GM20431 (cell line): ENCODE measurements around the gene INSYN2B.
"Not testable (repeated sequence)": the region's sequence is repeated elsewhere in the genome, so short reads cannot be mapped to it uniquely, and the experiment has no call there.

ENCODE experiments used
- in situ Hi-C: fragments of 300-500 bp; cut with MseI, MboI; formaldehyde crosslinking; loops from one replicate; pipeline ENCODE4 v1.15.0; 2020; ENCODE audit warnings: low sequenced_read_pairs; ENCODE audit not compliant: unreplicated experiment

INSYN2B gene

DNA sequence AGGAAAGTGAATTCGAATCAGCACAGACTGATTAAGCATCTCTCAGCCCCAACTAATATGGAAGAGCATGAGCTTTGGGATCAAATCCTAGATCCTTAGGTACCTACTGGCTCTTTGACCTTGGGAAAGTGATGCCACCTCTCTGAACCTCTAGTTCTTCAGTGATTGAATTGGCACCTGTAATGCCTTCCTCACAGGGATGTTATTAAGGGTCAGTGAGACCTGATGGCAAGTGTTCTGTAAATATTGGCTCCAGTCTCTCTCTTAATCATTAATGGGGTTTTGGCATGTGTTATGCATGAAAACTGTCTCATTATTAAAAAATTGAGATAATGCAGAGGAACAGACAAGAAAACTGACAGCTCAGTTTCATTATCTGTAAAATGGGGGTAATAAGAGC, 115.8 kb downstream of the INSYN2B start:
- in situ Hi-C loops, result no loop called here

DNA sequence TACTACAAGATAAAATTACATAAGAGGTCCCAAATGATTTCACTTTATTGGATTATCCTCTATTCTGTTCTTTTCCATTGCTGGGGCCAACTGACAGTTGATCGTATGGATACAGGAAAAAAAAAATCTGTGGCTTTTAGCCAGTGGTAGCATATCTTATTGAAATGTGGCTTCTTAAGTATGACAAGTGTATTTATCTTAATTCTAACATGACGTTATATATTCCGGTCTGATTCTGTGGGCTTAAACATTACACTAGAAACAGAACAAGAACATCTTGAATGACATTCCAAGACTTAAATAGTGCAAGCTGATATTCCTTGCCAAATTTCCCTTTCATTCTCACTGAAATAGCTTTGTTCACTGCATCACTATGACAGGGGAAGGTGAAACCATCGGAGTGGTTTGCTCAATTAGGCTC, 117.9 kb downstream of the INSYN2B start:
- in situ Hi-C loops, result no loop called here

DNA sequence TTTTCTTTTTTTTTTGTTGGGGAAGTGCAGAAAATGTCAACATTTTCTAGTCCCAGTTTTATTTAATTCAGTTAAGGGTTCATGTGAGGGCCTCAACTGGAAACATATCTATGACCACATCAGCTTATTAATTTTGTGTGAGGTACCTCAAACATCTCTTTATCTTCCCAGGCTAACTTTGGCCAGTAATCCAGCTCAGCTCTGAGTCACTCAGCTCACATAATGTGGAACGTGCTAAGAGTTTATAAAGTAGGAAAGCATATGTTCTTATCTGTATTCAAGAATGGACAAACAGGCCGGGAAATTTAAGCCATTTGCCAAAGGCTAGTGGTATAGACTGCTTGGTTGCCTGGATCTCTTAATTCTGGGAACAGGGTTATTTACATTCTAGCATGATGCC, 118.4 kb downstream of the INSYN2B start:
- in situ Hi-C loops, result no loop called here

DNA sequence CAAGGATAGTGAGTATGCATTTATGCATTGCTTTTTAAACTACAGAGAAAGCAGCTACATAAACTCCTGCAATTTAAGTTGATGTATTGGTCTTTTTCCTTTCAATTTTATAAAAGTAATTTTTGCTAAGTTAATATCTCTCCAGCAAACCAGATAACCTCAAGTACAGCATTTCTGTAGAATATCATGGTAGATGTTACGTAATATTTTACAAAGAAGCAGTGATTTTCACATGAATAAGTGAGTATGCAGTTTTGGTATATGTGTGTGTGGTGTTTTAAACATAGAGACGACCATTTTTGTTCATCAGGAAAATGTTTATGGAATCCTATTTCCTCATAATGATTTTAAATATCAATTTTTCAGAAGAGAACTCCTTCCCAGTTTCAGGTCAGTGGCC, 118.9 kb downstream of the INSYN2B start:
- in situ Hi-C loops, result no loop called here

DNA sequence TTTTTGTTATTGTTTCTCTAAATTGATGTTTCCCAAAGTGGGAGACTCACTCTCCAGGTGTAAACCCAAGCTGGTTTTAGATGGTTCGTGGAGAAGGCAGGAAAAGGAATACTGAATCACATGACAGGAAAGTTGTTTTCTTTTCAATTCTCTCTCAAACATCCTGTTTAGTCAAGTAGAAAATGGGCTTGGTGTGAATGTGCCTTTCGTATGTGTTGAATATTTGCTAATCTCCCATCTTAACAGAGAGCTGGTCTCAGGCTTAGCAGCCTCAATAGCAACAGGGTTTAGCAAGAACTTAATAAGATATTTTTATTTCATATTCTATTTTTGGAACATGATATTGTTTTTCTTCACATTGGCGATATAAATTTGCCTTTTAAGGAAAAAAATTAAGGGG, 119.7 kb downstream of the INSYN2B start:
- in situ Hi-C loops, result no loop called here

DNA sequence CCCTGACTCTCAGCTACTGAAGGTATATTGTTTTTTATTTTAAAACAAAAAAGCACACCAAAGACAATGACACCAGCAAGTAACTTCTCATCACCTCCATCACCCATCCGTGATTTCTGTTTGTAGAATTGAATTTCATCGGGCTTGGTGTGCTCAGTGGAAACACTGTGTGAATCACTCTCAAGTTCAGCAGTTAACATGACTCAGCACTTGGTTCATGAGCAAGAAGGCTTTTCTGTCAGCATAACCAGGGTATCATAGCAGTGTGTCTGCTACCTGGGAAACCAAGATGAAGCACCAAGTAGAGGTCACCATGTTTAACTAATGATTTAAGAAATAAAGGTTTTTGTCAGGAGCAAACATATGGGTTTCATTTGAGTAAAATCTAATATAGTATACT, 123.7 kb downstream of the INSYN2B start:
- in situ Hi-C loops, result no loop called here

DNA sequence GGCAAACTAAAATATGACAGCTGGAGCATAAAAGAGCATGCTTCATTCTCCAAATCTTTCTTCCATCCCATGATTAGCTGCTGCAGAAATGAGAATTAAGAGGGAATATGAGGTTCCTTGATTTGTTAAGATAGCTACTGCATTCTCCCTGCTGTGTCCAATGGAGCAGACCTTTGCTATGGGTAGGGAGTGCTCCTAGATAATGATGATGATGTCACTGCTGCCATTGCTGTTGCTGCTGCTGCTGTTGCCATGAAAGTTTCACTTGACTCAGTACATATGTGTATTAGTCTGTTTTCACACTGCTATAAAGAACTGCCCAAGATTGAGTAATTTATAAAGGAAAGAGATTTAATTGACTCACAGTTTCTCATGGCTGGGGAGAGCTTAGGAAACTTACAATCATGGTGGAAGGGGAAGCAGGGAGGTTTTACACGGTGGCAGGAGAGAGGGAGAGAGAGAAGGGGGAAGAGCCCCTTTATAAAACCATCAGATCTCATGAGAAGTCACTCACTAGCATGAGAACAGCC, 128.9 kb downstream of the INSYN2B start:
- in situ Hi-C loops, result no loop called here

DNA sequence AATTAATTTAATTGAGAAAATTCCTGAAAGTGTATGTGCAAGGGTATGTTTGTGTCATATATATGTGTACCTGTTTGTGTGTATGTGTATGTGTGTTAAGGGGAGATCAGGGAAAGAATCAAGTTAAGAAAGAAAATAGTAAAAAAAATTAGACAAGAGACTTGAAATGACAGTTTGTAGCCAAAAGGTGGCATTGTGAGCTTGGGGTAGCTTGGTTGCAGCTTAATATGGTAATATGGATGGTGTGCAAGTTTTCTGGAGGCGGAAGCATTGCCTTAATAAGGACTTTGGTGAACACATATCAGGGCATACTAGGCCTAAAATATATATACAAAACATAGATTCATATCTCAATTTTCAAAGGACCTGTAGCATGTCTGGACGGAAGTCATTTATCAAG, 129.9 kb downstream of the INSYN2B start:
- in situ Hi-C loops, result no loop called here

DNA sequence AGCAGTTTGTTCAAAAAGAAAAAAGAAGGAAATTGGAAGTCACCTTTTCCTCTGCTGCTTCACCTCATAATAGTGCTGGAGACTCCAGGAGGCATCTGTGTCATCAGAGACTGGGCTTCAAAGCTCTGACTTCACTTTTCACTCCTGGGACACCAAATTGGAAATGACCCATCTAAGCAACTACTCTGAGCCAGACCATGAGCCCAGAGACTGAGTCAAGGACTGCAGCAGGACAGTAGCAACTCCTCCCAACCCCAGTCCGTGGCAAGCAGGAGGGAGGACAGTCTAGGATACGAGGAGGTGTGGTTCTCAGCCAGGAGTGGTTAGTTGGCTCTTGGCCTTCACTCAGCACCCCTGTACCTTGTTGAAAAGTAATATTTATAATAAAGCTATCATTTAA, 131.5 kb downstream of the INSYN2B start:
- in situ Hi-C loops, result no loop called here

DNA sequence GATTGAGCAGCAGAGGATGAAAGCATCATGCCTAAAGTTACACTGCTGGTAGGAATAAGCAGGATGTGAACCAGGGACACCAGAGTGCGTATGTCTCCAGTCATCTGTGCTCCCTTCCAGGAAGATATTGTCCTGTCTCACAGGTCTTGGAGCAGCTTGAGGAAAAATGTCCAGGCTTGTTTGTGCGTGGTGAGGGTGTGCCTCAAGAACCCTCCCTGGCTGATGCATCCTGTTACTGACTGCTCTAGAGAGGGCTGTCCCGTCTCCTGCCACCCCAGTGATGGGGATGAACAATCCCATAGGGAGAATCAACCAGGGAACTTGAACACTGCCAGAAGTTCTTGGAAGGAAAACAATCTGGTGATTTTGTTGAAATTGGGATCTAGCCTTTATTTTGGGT, 132.0 kb downstream of the INSYN2B start:
- in situ Hi-C loops, result no loop called here

DNA sequence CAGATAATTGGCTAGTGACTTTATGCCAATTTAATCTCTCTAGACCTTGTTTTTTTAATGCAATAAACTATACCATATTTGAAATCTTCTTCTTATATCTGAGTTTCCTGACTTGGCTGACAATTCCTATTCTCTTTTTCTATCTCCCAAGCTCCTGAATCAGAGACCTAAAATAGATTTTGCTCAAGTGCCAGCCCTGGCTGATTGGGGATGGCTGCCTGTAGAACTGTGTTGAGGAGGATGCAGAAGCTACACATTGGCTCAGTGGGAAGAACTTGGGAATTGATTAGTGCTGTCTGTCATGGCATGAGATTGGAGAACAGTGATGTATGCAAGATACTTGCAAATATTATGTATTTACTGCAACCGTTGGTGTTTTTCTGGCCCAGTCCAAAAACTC, 132.8 kb downstream of the INSYN2B start:
- in situ Hi-C loops, result no loop called here

DNA sequence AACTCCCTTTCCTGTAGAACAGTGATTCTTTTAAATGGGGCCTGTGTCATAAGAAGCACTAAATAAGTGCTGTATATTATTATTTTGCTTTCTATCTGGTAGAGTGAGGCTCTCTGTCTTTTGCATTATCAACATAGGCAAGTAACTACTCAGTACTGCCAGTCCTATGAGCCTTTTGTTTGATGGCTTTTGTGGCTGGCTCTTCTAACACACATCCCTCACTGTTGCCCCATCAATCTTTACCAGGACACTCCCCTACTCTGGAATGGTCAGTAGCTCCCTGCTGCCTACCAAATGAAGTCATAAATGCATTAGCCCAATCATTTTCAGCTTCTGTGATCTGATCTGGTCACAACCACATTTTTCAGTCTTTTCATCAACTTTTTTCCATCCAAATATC, 137.6 kb downstream of the INSYN2B start:
- in situ Hi-C loops, result no loop called here

DNA sequence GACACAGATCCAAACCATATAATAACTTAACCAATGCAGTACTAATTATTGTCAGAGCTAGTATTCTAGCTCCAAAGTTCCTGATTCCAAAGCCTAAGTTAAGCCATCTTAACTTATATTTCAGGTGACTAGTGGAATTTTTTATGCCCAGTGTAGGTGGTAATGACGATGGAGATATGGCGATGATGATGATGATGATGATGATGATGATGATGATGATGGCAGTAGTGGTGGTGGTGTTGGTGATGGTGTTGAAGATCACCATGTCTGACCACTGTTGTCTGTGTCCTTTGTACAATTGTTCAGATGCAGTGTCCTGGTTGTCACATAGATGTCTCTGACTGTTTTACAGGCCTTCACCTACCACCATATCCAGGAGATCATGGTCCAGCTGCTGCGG, 139.9 kb downstream of the INSYN2B start:
- in situ Hi-C loops, result no loop called here

DNA sequence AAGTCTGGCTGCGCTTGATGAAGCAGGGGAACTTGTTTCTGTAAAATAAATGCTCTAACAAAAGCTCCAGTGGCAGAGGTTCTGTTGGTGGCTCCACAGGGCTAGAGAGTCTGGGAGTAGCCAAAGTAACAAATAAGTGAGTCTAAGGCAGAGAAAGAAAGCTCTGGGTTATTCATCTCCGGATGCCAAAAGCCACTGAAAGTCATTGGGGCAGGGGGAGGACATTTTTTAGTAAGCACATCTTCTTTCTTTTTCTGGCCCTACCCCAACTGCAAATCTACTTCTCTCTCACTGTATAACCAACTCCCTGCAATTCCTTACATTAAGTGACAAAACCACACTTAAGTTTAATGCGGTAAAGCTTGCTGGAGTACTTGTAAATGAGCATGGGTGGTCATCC, 141.6 kb downstream of the INSYN2B start:
- in situ Hi-C loops, result no loop called here

DNA sequence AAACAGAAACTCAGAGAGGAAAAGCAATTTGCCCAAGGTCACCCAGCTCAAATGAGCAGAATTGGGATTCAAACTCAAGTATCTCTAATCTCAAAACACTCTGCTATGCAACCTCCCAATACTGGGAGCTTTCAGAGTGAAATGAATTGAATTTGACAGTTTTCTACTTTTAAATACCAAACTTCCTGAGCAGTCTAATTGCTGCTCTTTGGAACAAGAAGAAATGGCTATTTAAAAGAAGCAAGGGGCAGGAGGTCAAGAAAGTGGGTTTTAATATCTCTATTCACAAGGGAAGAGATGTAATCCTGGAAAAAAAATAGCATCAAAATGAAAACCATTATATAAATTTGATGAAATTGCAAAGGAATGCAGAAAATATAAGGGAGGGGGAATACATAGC, 142.6 kb downstream of the INSYN2B start:
- in situ Hi-C loops, result no loop called here

DNA sequence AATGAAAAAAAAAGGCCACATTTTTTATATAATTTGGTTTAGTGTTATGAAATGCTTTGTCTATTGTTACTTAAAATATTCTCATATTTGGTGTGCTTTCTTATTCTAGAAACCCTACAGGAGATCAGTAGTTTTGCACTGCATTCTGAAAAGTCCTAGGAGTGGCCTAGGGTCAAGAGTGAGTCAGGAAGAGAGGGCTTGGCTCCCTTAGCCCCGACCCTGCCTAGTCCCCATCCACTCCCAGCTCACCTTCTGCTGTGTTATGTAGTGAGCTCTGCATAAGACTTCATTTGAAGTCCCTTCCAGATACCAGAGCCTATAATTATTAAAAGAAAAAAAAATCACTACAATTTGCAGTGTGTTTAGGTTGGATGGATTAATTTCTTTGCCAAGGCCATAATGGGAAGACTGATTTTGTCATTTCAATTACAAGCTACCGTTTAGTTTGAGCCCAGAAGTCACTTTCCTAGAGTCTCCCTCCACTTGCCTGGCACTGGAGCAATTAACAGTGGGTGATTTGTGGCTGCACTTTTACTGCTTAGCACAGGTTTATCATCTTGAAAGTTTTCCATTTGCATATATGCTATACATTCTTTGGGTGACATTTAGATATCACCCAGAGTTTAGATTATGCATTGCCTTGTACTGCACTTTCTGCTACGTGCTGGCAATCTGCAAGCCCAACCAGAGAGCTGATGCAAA, 143.3 kb downstream of the INSYN2B start:
- in situ Hi-C loops, result no loop called here

DNA sequence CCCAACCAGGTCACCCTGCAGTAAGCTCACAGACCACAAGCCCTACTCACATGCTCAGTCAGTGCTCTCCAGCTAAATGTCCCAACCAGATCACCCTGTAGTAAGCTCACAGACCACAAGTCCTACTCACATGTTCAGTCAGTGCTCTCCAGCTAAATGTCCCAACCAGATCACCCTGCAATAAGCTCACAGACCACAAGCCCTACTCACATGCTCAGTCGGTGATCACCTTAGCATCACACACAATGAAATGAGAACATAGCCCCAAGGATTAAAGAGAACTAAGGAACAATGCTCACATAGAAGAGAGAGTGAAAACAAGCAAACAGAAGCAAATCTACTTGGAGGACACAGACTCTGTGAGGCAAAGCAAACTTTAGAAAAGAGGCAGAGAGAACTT, 145.8 kb downstream of the INSYN2B start:
- in situ Hi-C loops, result not testable (repeated sequence)

DNA sequence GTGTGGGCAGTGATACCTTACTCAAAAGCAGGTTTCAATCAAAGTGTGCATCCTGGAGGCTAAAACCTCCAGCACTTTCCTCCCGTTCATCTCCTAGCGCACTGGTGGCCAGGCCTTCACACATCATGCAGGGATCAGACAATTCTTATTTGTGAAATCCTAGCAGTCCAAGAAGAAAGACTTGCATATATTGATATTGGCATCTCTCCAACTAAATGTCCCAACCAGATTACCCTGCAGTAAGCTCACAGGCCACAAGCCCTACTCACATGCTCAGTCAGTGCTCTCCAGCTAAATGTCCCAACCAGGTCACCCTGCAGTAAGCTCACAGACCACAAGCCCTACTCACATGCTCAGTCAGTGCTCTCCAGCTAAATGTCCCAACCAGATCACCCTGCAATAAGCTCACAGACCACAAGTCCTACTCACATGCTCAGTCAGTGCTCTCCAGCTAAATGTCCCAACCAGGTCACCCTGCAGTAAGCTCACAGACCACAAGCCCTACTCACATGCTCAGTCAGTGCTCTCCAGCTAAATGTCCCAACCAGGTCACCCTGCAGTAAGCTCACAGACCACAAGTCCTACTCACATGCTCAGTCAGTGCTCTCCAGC, 146.5 kb downstream of the INSYN2B start:
- in situ Hi-C loops, result not testable (repeated sequence)

DNA sequence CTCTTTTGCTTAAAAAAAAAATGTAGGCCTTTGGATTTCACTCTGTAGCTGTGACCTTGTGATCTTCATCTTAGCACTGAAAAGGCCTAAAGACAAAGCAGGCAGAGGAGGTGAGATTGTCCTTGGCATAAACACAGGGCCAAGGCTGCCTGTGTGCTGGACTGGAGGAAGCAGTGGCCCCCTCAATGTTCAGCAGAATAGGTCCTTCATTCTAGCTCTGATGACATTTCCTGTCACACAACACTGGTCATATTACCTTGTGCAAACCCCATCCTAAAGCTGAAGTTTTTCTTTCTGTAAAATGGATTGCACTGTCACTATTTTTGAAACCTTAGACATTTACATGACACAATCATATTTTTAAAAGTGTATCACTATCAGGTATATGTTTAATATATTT, 147.4 kb downstream of the INSYN2B start:
- in situ Hi-C loops, result no loop called here

DNA sequence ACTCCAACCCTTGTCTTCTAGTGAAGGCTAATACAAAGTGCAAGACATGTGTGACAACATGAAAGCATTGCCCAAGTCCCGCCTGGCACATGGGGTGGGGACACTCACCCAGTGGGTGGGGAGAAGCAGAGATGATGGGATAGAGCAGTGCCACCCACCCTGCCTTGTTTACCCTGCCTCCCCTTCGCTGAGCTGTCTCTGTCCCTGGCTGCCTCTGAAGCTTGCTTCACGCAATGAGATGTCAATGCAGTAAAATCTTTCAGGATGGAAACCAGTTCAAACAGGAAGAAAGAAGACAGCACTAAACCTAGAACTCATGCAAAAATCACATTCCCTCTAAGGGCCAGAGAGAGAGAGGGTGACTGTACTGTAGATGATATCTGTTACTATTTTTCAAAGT, 148.0 kb downstream of the INSYN2B start:
- in situ Hi-C loops, result no loop called here

DNA sequence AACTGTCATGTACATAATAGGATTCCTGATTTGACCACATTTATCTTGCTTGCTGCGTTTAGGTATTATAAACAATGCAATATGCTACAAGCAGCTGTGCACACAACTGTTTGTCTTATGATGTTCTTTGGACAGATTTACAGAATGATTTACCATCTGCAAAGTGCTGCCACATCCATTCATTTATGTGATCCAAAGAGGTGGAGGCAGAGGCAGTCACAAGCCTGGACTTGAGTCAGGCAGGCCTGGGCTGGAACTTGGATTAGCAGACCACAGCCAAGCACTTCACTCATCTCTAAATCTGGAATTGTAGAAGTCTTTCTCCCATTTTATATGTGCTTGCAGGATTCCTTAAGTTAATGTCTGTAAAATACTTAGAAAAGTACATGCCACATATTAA, 149.0 kb downstream of the INSYN2B start:
- in situ Hi-C loops, result no loop called here

DNA sequence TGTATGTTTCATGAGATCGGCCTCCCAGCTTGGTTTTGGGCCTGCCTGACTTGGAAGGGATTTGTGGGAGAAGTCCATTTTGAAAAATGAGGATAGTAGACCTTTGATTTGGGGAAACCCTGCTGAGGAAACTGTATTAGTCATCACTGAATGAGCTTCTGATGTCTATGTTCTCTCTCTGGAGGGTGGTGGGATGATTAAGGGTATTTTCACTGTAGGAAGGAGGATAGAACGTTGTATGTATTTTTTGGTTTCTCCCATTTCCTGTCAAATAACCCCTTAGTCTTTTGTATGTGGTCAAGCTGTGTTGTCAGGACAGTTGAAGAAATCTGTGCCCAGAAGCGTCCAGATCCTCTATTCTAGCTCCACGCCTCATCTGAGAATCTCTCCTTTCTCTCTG, 151.9 kb downstream of the INSYN2B start:
- in situ Hi-C loops, result no loop called here
